ENCODE results near the gene TRNAU1AP. TPM values are rescaled to one million over a fixed set of nuclear protein-coding genes. Genes with fewer than 3 reads are reported as not detected.
A peak's percentile ranks its signal among the peaks of the same experiment; 100 is the strongest.

TRNAU1AP gene
- total and polyA plus RNA-seq, 2 of the 13 experiments (the other 11 are each of a cell fraction or from before 2014, with no cell fraction given): 29.0 to 42.9 TPM

- TF ChIP-seq ZNF839 (CRISPR knock-in tag; IDR thresholded peaks at IDR 0.05; ENCODE audit: borderline replicate concordance) (peak; percentile 83), ZNF678 (CRISPR knock-in tag; IDR thresholded peaks at IDR 0.05) (no peak), HNRNPLL (IDR thresholded peaks at IDR 0.05; ENCODE audit: low read depth, low read length, poor library complexity, severe bottlenecking) (peak; percentile 75), DMAP1 (CRISPR knock-in tag; IDR thresholded peaks at IDR 0.05) (peak; percentile 94), HDAC6 (IDR thresholded peaks at IDR 0.05; ENCODE audit: low read depth, low read length) (peak; percentile 72; the same call in 1 of the 2 replicates), PCBP2 (optimal IDR thresholded peaks at IDR 0.05; ENCODE audit: low read depth, low read length, poor library complexity, severe bottlenecking) (no peak), PHF8 (CRISPR knock-in tag; IDR thresholded peaks at IDR 0.05) (peak; percentile 89), ZNF512B (CRISPR knock-in tag; IDR thresholded peaks at IDR 0.05; ENCODE audit: borderline replicate concordance) (no peak), KLF16 (CRISPR knock-in tag; IDR thresholded peaks at IDR 0.05) (peak in 1 of 2 experiments; percentile 97; a peak in 2 of 4 replicates), TCF7 (IDR thresholded peaks at IDR 0.05; ENCODE audit: low read depth) (no peak), ZNF570 (CRISPR knock-in tag; IDR thresholded peaks at IDR 0.05; ENCODE audit: borderline replicate concordance) (no peak), NCOA5 (CRISPR knock-in tag; IDR thresholded peaks at IDR 0.05) (no peak), E2F2 (CRISPR knock-in tag; IDR thresholded peaks at IDR 0.05; ENCODE audit: borderline replicate concordance) (peak; percentile 94; the same call in 1 of the 2 replicates), GPN1 (CRISPR knock-in tag; IDR thresholded peaks at IDR 0.05; ENCODE audit: borderline replicate concordance) (peak; percentile 38; the same call in 1 of the 2 replicates), ZNF446 (CRISPR knock-in tag; IDR thresholded peaks at IDR 0.05) (peak; percentile 86; the same call in 1 of the 2 replicates), SALL1 (CRISPR knock-in tag; IDR thresholded peaks at IDR 0.05) (peak; percentile 92), ARNT2 (CRISPR knock-in tag; IDR thresholded peaks at IDR 0.05; ENCODE audit: low read depth) (peak; percentile 76), REL (CRISPR knock-in tag; conservative IDR thresholded peaks at IDR 0.05) (0 out of 2 replicates have a peak, but pooled peaks have one; percentile 74), ZNF768 (CRISPR knock-in tag; IDR thresholded peaks at IDR 0.05) (peak; percentile 85), TP53 (CRISPR knock-in tag; conservative IDR thresholded peaks at IDR 0.05) (peak; percentile 41; the same call in 1 of the 2 replicates), HMG20A (CRISPR knock-in tag; IDR thresholded peaks at IDR 0.05; ENCODE audit: borderline replicate concordance) (peak; percentile 35), GTF3A (CRISPR knock-in tag; conservative IDR thresholded peaks at IDR 0.05) (peak; percentile 72; the same call in 1 of the 2 replicates), GTF2F1 (IDR thresholded peaks at IDR 0.05; ENCODE audit: low read length) (peak; percentile 99), ZNF782 (CRISPR knock-in tag; IDR thresholded peaks at IDR 0.05; ENCODE audit: borderline replicate concordance) (no peak; the same call in 1 of the 2 replicates), ZBTB37 (CRISPR knock-in tag; IDR thresholded peaks at IDR 0.05) (no peak; the same call in 1 of the 2 replicates), CHD4 (IDR thresholded peaks at IDR 0.05; ENCODE audit: borderline replicate concordance, low read length) (no peak)
Measured at GRCh38 chr1:28581531-28582247, 28.8 kb downstream of the TRNAU1AP start (continued).
